Measurements from ENCODE around the gene ZNF584. TPM values are rescaled to one million over a fixed set of nuclear protein-coding genes. Genes with fewer than 3 reads are reported as not detected.

The ZNF584 gene
- total RNA-seq, 1 donor from 2014 or later: 6.9 TPM

GRCh38 chr19:58395979-58396627, 12.3 kb upstream of the ZNF584 start:
- H3K4me3 Mint-ChIP-seq: no peak overlapping the region
- H2AFZ ChIP-seq (replicated peaks): peak overlapping the region; percentile 76
- H3K27ac Mint-ChIP-seq: no peak overlapping the region
- no peak overlapping the region for H3K27ac ChIP-seq
- peaks cover 24% of the 10 kb centered on the region for H3K36me3 Mint-ChIP-seq
- no peaks in the 10 kb centered on the region for H3K9me3 ChIP-seq (ENCODE audit: low read depth)
- TF ChIP-seq CTCF (IDR thresholded peaks at IDR 0.05) (no peak), EZH2 (IDR thresholded peaks at IDR 0.05) (peak; percentile 65), EZH2phosphoT487 (IDR thresholded peaks at IDR 0.05) (peak; percentile 43)
- H3K27me3 ChIP-seq: peaks cover 23% of the 10 kb centered on the region
- no peaks in the 10 kb centered on the region for H3K36me3 ChIP-seq
- H3F3A ChIP-seq (ENCODE audit: low read depth): peaks cover 21% of the 10 kb centered on the region
- peak overlapping the region; percentile 78 for H3K4me2 ChIP-seq
- H3K4me1 ChIP-seq: peaks cover 3% of the 10 kb centered on the region
- peaks cover 7% of the 10 kb centered on the region for H4K20me1 ChIP-seq (ENCODE audit: low read depth)
- H3K9ac ChIP-seq: no peak overlapping the region
- H3K9me3 Mint-ChIP-seq: no peaks in the 10 kb centered on the region
- H3K27me3 Mint-ChIP-seq (ENCODE audit: insufficient read depth, low read depth): no peaks in the 10 kb centered on the region
- peaks cover 9% of the 10 kb centered on the region for H3K79me2 ChIP-seq (ENCODE audit: low read depth)
- DNase-seq (ENCODE audit: low spot score): peak; percentile 61
- peak overlapping the region; percentile 43 for H3K4me3 ChIP-seq
- peaks cover 15% of the 10 kb centered on the region for H3K4me1 Mint-ChIP-seq

GRCh38 chr19:58396691-58397532, 11.5 kb upstream of the ZNF584 start:
- Histone ChIP-seq H3K4me1 (peaks cover 3% of the 10 kb centered on the region), H3K4me3 (no peak overlapping the region), H3F3A (ENCODE audit: low read depth) (peaks cover 21% of the 10 kb centered on the region), H3K27ac (no peak overlapping the region), H3K79me2 (ENCODE audit: low read depth) (peaks cover 2% of the 10 kb centered on the region), H3K27me3 (peaks cover 23% of the 10 kb centered on the region), H3K9me3 (ENCODE audit: low read depth) (no peaks in the 10 kb centered on the region), H3K36me3 (no peaks in the 10 kb centered on the region), H4K20me1 (ENCODE audit: low read depth) (peaks cover 7% of the 10 kb centered on the region), H3K4me2 (peak overlapping the region; percentile 58), H3K9ac (no peak overlapping the region), H2AFZ (replicated peaks) (no peak overlapping the region)
- H3K27me3 Mint-ChIP-seq (ENCODE audit: insufficient read depth, low read depth): no peaks in the 10 kb centered on the region
- no peak for DNase-seq (ENCODE audit: low spot score)
- no peak overlapping the region for H3K4me3 Mint-ChIP-seq
- peaks cover 23% of the 10 kb centered on the region for H3K36me3 Mint-ChIP-seq
- peaks cover 15% of the 10 kb centered on the region for H3K4me1 Mint-ChIP-seq
- TF ChIP-seq EZH2phosphoT487 (IDR thresholded peaks at IDR 0.05) (no peak), EZH2 (IDR thresholded peaks at IDR 0.05) (peak; percentile 48)
- H3K27ac Mint-ChIP-seq: no peak overlapping the region
- no peaks in the 10 kb centered on the region for H3K9me3 Mint-ChIP-seq

- Histone ChIP-seq H2AFZ (replicated peaks) (no peak overlapping the region), H3K4me3 (no peak overlapping the region)
- H3K27me3 Mint-ChIP-seq (ENCODE audit: insufficient read depth, low read depth): no peaks in the 10 kb centered on the region
Measured at GRCh38 chr19:58397533-58398037, 10.9 kb upstream of the ZNF584 start.

GRCh38 chr19:58398087-58398486, 10.4 kb upstream of the ZNF584 start:
- H3K4me1 Mint-ChIP-seq: peaks cover 15% of the 10 kb centered on the region
- H3K9ac ChIP-seq: no peak overlapping the region

More at GRCh38 chr19:58397533-58398037, 10.9 kb upstream of the ZNF584 start:
- Histone ChIP-seq H3K4me1 (peaks cover 3% of the 10 kb centered on the region), H3F3A (ENCODE audit: low read depth) (peaks cover 26% of the 10 kb centered on the region), H3K9me3 (ENCODE audit: low read depth) (no peaks in the 10 kb centered on the region), H4K20me1 (ENCODE audit: low read depth) (peaks cover 7% of the 10 kb centered on the region), H3K27ac (no peak overlapping the region), H3K9ac (no peak overlapping the region), H3K4me2 (no peak overlapping the region), H3K79me2 (ENCODE audit: low read depth) (peaks cover 7% of the 10 kb centered on the region), H3K27me3 (peaks cover 23% of the 10 kb centered on the region), H3K36me3 (no peaks in the 10 kb centered on the region)
- Mint-ChIP-seq H3K36me3 (peaks cover 21% of the 10 kb centered on the region), H3K9me3 (no peaks in the 10 kb centered on the region), H3K4me1 (peaks cover 15% of the 10 kb centered on the region), H3K27ac (no peak overlapping the region), H3K4me3 (no peak overlapping the region)
- TF ChIP-seq EZH2 (IDR thresholded peaks at IDR 0.05) (no peak), EZH2phosphoT487 (IDR thresholded peaks at IDR 0.05) (no peak)
- DNase-seq (ENCODE audit: low spot score): no peak

More at GRCh38 chr19:58398087-58398486, 10.4 kb upstream of the ZNF584 start:
- H3K4me2 ChIP-seq: no peak overlapping the region
- peaks cover 11% of the 10 kb centered on the region for H3K79me2 ChIP-seq (ENCODE audit: low read depth)
- H3K27ac ChIP-seq: no peak overlapping the region
- H3K36me3 Mint-ChIP-seq: peaks cover 24% of the 10 kb centered on the region
- no peaks in the 10 kb centered on the region for H3K36me3 ChIP-seq
- H3K9me3 ChIP-seq (ENCODE audit: low read depth): no peaks in the 10 kb centered on the region
- no peaks in the 10 kb centered on the region for H3K27me3 Mint-ChIP-seq (ENCODE audit: insufficient read depth, low read depth)
- DNase-seq (ENCODE audit: low spot score): no peak
- peaks cover 7% of the 10 kb centered on the region for H4K20me1 ChIP-seq (ENCODE audit: low read depth)
- peaks cover 26% of the 10 kb centered on the region for H3F3A ChIP-seq (ENCODE audit: low read depth)
- no peak overlapping the region for H3K27ac Mint-ChIP-seq
- H2AFZ ChIP-seq (replicated peaks): no peak overlapping the region
- H3K4me3 Mint-ChIP-seq: peak overlapping the region; percentile 35
- peaks cover 23% of the 10 kb centered on the region for H3K27me3 ChIP-seq
- peaks cover 1% of the 10 kb centered on the region for H3K9me3 Mint-ChIP-seq
- H3K4me1 ChIP-seq: peaks cover 3% of the 10 kb centered on the region
- no peak for TF ChIP-seq EZH2phosphoT487 (IDR thresholded peaks at IDR 0.05)
- no peak for TF ChIP-seq EZH2 (IDR thresholded peaks at IDR 0.05)
- no peak for TF ChIP-seq CTCF (IDR thresholded peaks at IDR 0.05)
- no peak overlapping the region for H3K4me3 ChIP-seq
